ENCODE data around the gene TRPM8.
"Not testable (repeated sequence)": the region's sequence is repeated elsewhere in the genome, so short reads cannot be mapped to it uniquely, and the experiment has no call there.

Gene TRPM8

GRCh38 chr2:233917116-233917515 lies at the start of gene TRPM8:
Gene TRPM8 (plus strand): TSS chr2:233917373. CDS start chr2:233926538, 9,165 bp downstream.
- DNase-seq = no peak

GRCh38 chr2:233867993-233868532 lies 49.1 kb upstream of the TRPM8 start, which contains the start of gene MSL3B:
Gene MSL3B (minus strand): TSS chr2:233868386.
- DNase-seq = peak; percentile 60

GRCh38 chr2:233871432-233871831 lies 45.7 kb upstream of the TRPM8 start:
- DNase-seq = no peak

- DNase-seq = not testable (repeated sequence)
Observed at GRCh38 chr2:233872125-233872524, 45.0 kb upstream of the TRPM8 start.

GRCh38 chr2:233882353-233882752 lies 34.8 kb upstream of the TRPM8 start:
- no peak for DNase-seq

GRCh38 chr2:233892793-233893192 lies 24.4 kb upstream of the TRPM8 start:
- DNase-seq = no peak

- DNase-seq = not testable (repeated sequence)
Observed at GRCh38 chr2:233896253-233896652, 20.9 kb upstream of the TRPM8 start.

GRCh38 chr2:233901367-233901766 lies 15.8 kb upstream of the TRPM8 start:
- DNase-seq = no peak

- DNase-seq = no peak
Observed at GRCh38 chr2:233901884-233902283, 15.3 kb upstream of the TRPM8 start.

- DNase-seq = no peak
Observed at GRCh38 chr2:233905945-233906344, 11.2 kb upstream of the TRPM8 start.

GRCh38 chr2:233907627-233908026 lies 9.5 kb upstream of the TRPM8 start:
- DNase-seq = no peak

GRCh38 chr2:233912691-233913423 lies 4.3 kb upstream of the TRPM8 start:
- peak; percentile 1 for DNase-seq

GRCh38 chr2:233915128-233915527 lies 2.0 kb upstream of the TRPM8 start:
- no peak for DNase-seq

GRCh38 chr2:233919319-233919718 lies 2.1 kb downstream of the TRPM8 start:
- no peak for DNase-seq

- DNase-seq = no peak
Observed at GRCh38 chr2:233919938-233920337, 2.8 kb downstream of the TRPM8 start.

- no peak for DNase-seq
Observed at GRCh38 chr2:233922471-233922870, 5.3 kb downstream of the TRPM8 start.

- no peak for DNase-seq
Observed at GRCh38 chr2:233925402-233925801, 8.2 kb downstream of the TRPM8 start.

GRCh38 chr2:233926806-233927205 lies 9.6 kb downstream of the TRPM8 start:
- no peak for DNase-seq

GRCh38 chr2:233928594-233929351 lies 11.6 kb downstream of the TRPM8 start:
- peak; percentile 8 for DNase-seq

GRCh38 chr2:233929352-233930022 lies 12.3 kb downstream of the TRPM8 start:
- DNase-seq = no peak

- no peak for DNase-seq
Observed at GRCh38 chr2:233934524-233934923, 17.4 kb downstream of the TRPM8 start.

GRCh38 chr2:233935426-233935825 lies 18.3 kb downstream of the TRPM8 start:
- no peak for DNase-seq

- DNase-seq = no peak
Observed at GRCh38 chr2:233936089-233936488, 18.9 kb downstream of the TRPM8 start.
